Hindlimb muscle (tissue), 1 donor: ENCODE data around the gene MRPS2. TPM values are rescaled to one million over a fixed set of nuclear protein-coding genes. Genes with fewer than 3 reads are reported as not detected.
"Not testable (repeated sequence)": the region's sequence is repeated elsewhere in the genome, so short reads cannot be mapped to it uniquely, and the experiment has no call there.

Source experiments
- DNase-seq: peaks from one replicate; pipeline ENCODE4 v3.0.0-alpha.2; 2013
- polyA plus RNA-seq: library from polyadenylated mRNA; unstranded; fragments of 120-200 nt; gene quantifications from one replicate; pipeline ENCODE4 v1.2.1, GENCODE V29; 2013; ENCODE audit not compliant: insufficient read length

Gene MRPS2
- polyA plus RNA-seq, 1 donor: 38.3 TPM

- no peak for DNase-seq
These were observed 1.0 kb downstream of the MRPS2 start for GRCh38 chr9:135501261-135502167.

- no peak for DNase-seq
These were observed 1.8 kb downstream of the MRPS2 start for GRCh38 chr9:135502168-135502872.

GRCh38 chr9:135502873-135503321 lies 2.4 kb downstream of the MRPS2 start:
- DNase-seq: no peak

GRCh38 chr9:135503371-135504261 lies 3.1 kb downstream of the MRPS2 start:
- DNase-seq: no peak

GRCh38 chr9:135504262-135505243 lies 4.1 kb downstream of the MRPS2 start:
- DNase-seq: no peak

GRCh38 chr9:135505406-135506187 lies 5.1 kb downstream of the MRPS2 start:
- no peak for DNase-seq

GRCh38 chr9:135506327-135507103 lies 6.0 kb downstream of the MRPS2 start:
- DNase-seq: no peak

- no peak for DNase-seq
These were observed 6.9 kb downstream of the MRPS2 start for GRCh38 chr9:135507104-135508035.

GRCh38 chr9:135508211-135508820 lies 7.8 kb downstream of the MRPS2 start:
- DNase-seq: no peak

GRCh38 chr9:135509458-135509857 lies 9.0 kb downstream of the MRPS2 start:
- no peak for DNase-seq

GRCh38 chr9:135512241-135512603 lies 11.7 kb downstream of the MRPS2 start:
- DNase-seq: no peak

- no peak for DNase-seq
These were observed 12.4 kb downstream of the MRPS2 start for GRCh38 chr9:135512904-135513303.

GRCh38 chr9:135513351-135513846 lies 12.9 kb downstream of the MRPS2 start:
- no peak for DNase-seq

GRCh38 chr9:135513906-135514305 lies 13.4 kb downstream of the MRPS2 start:
- not testable (repeated sequence) for DNase-seq

GRCh38 chr9:135514342-135515082 lies 14.0 kb downstream of the MRPS2 start:
- DNase-seq: no peak

- DNase-seq: no peak
These were observed 14.8 kb downstream of the MRPS2 start for GRCh38 chr9:135515083-135515951.
